Measurements from ENCODE around the gene CARD8. TPM values are rescaled to one million over a fixed set of nuclear protein-coding genes. Genes with fewer than 3 reads are reported as not detected.

The CARD8 gene
- total RNA-seq, 1 experiment from 2014 or later, result 32.3 TPM

- Mint-ChIP-seq H3K9me3 (ENCODE audit: low read depth, unreplicated experiment) (no peaks in the 10 kb centered on the region), H3K4me3 (ENCODE audit: low read depth, unreplicated experiment) (no peak overlapping the region), H3K4me1 (ENCODE audit: low read depth, unreplicated experiment) (no peaks in the 10 kb centered on the region), H3K27ac (ENCODE audit: unreplicated experiment) (no peak overlapping the region), H3K36me3 (ENCODE audit: insufficient read depth, unreplicated experiment) (no peaks in the 10 kb centered on the region), H3K27me3 (ENCODE audit: unreplicated experiment) (peaks cover 30% of the 10 kb centered on the region)
- intact Hi-C loops (cut with micrococcal nuclease; ENCODE audit: unreplicated experiment), result no loop called here
- no TSS peak for BruUV-seq (replicated peaks)
- CTCF ChIA-PET, result no interaction called here
- no peak for TF ChIP-seq CTCF (IDR thresholded peaks at IDR 0.05; ENCODE audit: unreplicated experiment)
- no peak for DNase-seq
Observed at GRCh38 chr19:48301886-48302599, 46.3 kb upstream of the CARD8 start.

GRCh38 chr19:48297975-48298374, 42.3 kb upstream of the CARD8 start:
- no peak for TF ChIP-seq CTCF (IDR thresholded peaks at IDR 0.05; ENCODE audit: unreplicated experiment)
- Mint-ChIP-seq H3K4me3 (ENCODE audit: low read depth, unreplicated experiment) (no peak overlapping the region), H3K27ac (ENCODE audit: unreplicated experiment) (no peak overlapping the region), H3K36me3 (ENCODE audit: insufficient read depth, unreplicated experiment) (no peaks in the 10 kb centered on the region), H3K4me1 (ENCODE audit: low read depth, unreplicated experiment) (no peaks in the 10 kb centered on the region), H3K27me3 (ENCODE audit: unreplicated experiment) (peaks cover 22% of the 10 kb centered on the region), H3K9me3 (ENCODE audit: low read depth, unreplicated experiment) (no peaks in the 10 kb centered on the region)
- CTCF ChIA-PET, result no interaction called here
- DNase-seq, result no peak
- intact Hi-C loops (cut with micrococcal nuclease; ENCODE audit: unreplicated experiment), result no loop called here
- BruUV-seq (replicated peaks), result no TSS peak

GRCh38 chr19:48296963-48297734, 41.4 kb upstream of the CARD8 start:
- BruUV-seq (replicated peaks), result no TSS peak
- DNase-seq, result no peak
- H3K9me3 Mint-ChIP-seq (ENCODE audit: low read depth, unreplicated experiment), result no peaks in the 10 kb centered on the region
- H3K4me1 Mint-ChIP-seq (ENCODE audit: low read depth, unreplicated experiment), result no peaks in the 10 kb centered on the region
- H3K36me3 Mint-ChIP-seq (ENCODE audit: insufficient read depth, unreplicated experiment), result no peaks in the 10 kb centered on the region
- no peak overlapping the region for H3K27ac Mint-ChIP-seq (ENCODE audit: unreplicated experiment)
- CTCF ChIA-PET, result no interaction called here
- peaks cover 22% of the 10 kb centered on the region for H3K27me3 Mint-ChIP-seq (ENCODE audit: unreplicated experiment)
- H3K4me3 Mint-ChIP-seq (ENCODE audit: low read depth, unreplicated experiment), result no peak overlapping the region
- intact Hi-C loops (cut with micrococcal nuclease; ENCODE audit: unreplicated experiment), result no loop called here
- no peak for TF ChIP-seq CTCF (IDR thresholded peaks at IDR 0.05; ENCODE audit: unreplicated experiment)

GRCh38 chr19:48295458-48295857, 39.7 kb upstream of the CARD8 start:
- BruUV-seq (replicated peaks), result no TSS peak
- Mint-ChIP-seq H3K27ac (ENCODE audit: unreplicated experiment) (no peak overlapping the region), H3K27me3 (ENCODE audit: unreplicated experiment) (peaks cover 22% of the 10 kb centered on the region), H3K4me1 (ENCODE audit: low read depth, unreplicated experiment) (no peaks in the 10 kb centered on the region), H3K4me3 (ENCODE audit: low read depth, unreplicated experiment) (no peak overlapping the region), H3K36me3 (ENCODE audit: insufficient read depth, unreplicated experiment) (peaks cover 6% of the 10 kb centered on the region), H3K9me3 (ENCODE audit: low read depth, unreplicated experiment) (no peaks in the 10 kb centered on the region)
- DNase-seq, result no peak
- intact Hi-C loops (cut with micrococcal nuclease; ENCODE audit: unreplicated experiment), result no loop called here
- TF ChIP-seq CTCF (IDR thresholded peaks at IDR 0.05; ENCODE audit: unreplicated experiment), result no peak
- CTCF ChIA-PET, result interaction anchor here (0.8 kb wide), 1 partner anchor 126 kb away, joined by 3 read pairs; no protein-coding TSS in a partner anchor

All from Calu3 (cell line).